Frontal cortex (tissue), 4 donors: Measurements from ENCODE around the gene GCSH. TPM values are rescaled to one million over a fixed set of nuclear protein-coding genes. Genes with fewer than 3 reads are reported as not detected.
A peak's percentile ranks its signal among the peaks of the same experiment; 100 is the strongest.

Source experiments
- DNase-seq, 2 donors: peaks; one replicate each; pipeline ENCODE4 v3.0.0; 2012; ENCODE audit warnings: low spot score in 2 of 2
- FAIRE-seq: peaks from 2 replicates; lab custom pipeline; 2012; peaks lifted over from hg19 to GRCh38; lab: Jason Lieb, UNC
- total RNA-seq: library from RNA; depleted of rRNA; stranded (reverse); fragments of >200 nt; gene quantifications from one replicate; pipeline ENCODE4 v1.2.3, GENCODE V29; 2014
- donor health status: control.
- donor health status: control.
- donor health status: control.

The GCSH gene
- total RNA-seq, 1 donor from 2014 or later, result 31.0 TPM

DNA sequence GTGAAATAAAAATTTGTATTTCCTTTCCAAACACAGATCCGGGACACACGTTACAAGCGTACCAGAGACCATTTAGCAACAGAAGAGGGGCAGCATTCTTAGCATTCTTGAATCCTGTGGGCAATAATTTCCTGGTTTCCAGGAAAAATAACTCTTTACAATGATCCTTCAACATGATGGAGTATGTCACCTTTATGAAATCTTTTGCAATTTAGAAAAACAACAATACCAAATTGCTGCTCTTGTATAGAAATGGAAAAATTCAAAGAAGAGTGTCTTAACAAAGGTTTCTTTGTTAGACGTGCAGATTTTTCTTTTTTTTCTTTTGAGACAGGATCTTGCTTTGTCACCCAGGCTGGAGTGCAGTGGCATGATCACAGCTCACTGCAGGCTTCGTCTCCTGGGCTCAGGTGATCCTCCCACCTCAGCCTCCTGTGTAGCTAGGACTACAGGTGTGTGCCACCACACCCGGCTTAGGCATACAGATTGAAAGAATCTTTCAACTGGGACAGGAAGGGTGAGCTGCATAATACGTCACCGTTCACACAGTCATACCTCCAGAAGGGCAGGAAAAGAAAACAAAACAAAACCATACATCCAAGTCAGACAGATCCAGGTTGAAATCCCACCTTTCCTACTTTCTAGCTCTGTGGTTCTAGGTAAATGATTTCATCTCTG lies 10.8 kb upstream of the GCSH start:
- FAIRE-seq (no peak), DNase-seq (no peak)

- no peak for FAIRE-seq
- DNase-seq, result no peak
These were observed 9.8 kb upstream of the GCSH start for GRCh38 chr16:81105946-81106345.

- FAIRE-seq, result no peak
- no peak for DNase-seq
These were observed 5.5 kb upstream of the GCSH start for GRCh38 chr16:81101702-81102101.

- FAIRE-seq (no peak), DNase-seq (no peak)
These were observed 3.8 kb upstream of the GCSH start for GRCh38 chr16:81099958-81100357.

- DNase-seq, result no peak
These were observed 1.0 kb upstream of the GCSH start for GRCh38 chr16:81097230-81097629.

DNA sequence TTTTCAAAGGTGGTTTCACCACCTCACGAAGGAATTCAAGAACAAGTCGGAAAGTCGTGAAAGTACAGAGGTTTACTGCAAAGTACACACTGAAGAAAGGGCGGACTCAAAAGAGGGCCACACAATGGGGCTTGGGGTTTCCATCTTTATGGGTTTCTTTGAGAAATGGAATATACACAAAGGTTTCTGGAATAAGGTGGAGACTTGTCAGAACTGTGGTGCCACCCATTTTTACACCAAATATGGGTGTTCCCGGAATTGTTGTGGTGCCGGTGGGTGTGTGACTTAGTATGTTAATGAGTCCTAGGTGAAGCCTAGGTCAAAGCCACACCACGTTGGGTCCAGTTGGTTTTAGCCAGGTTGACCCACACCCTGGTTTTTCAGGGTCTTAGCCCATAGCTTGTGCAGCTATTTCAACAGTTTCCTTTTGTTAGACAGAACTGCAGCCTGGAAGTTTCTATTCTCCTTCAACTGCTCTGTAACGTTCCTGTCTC lies 567 bp upstream of the GCSH start:
- DNase-seq, result no peak
- no peak for FAIRE-seq

More at GRCh38 chr16:81097230-81097629, 1.0 kb upstream of the GCSH start:
- no peak for FAIRE-seq

GRCh38 chr16:81095653-81095952 lies 592 bp downstream of the GCSH start:
- no peak for DNase-seq
- FAIRE-seq, result no peak

- DNase-seq (no peak), FAIRE-seq (no peak)
These were observed 1.4 kb downstream of the GCSH start for GRCh38 chr16:81094771-81095251.

DNA sequence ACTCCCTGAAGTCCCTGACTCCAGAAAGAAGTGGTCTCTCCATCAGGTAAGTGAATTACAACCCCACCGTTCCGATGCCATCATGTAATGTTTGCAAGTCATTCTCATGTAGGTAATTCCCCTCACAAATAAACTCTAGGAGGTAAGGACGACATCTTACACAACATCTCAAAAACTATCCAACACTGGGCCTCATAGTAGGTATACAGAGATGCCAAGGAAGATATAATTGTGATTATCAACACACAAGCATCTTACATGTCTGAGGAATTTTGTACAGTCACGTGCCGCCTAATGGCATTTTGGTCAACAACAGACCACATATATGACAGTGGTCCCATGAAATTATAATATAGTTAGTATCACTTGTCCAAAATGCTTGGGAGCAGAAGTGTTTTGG lies 7.4 kb downstream of the GCSH start:
- FAIRE-seq (no peak), DNase-seq (no peak)

GRCh38 chr16:81081014-81081413 lies 15.2 kb downstream of the GCSH start:
- no peak for FAIRE-seq
- no peak for DNase-seq

DNA sequence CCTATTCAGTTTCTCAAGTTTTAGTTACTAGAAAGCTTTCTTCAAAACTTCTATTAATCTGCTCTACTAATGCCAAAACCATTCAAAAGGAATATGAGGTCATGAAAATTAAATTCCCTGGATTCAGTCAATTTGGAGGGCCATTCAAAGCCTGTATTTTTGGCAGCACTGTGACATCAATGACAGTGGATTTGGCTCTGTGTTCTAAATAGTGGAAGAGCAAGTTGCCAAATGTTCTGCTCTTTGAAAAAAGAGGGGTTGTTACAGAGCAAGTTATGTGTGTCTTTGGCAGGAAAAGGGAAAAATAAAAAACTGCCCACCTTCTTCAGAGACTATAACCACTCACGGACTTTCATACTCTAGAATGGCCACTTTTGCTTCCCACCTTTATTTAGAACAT lies 16.0 kb downstream of the GCSH start:
- DNase-seq (no peak), FAIRE-seq (no peak)

DNA sequence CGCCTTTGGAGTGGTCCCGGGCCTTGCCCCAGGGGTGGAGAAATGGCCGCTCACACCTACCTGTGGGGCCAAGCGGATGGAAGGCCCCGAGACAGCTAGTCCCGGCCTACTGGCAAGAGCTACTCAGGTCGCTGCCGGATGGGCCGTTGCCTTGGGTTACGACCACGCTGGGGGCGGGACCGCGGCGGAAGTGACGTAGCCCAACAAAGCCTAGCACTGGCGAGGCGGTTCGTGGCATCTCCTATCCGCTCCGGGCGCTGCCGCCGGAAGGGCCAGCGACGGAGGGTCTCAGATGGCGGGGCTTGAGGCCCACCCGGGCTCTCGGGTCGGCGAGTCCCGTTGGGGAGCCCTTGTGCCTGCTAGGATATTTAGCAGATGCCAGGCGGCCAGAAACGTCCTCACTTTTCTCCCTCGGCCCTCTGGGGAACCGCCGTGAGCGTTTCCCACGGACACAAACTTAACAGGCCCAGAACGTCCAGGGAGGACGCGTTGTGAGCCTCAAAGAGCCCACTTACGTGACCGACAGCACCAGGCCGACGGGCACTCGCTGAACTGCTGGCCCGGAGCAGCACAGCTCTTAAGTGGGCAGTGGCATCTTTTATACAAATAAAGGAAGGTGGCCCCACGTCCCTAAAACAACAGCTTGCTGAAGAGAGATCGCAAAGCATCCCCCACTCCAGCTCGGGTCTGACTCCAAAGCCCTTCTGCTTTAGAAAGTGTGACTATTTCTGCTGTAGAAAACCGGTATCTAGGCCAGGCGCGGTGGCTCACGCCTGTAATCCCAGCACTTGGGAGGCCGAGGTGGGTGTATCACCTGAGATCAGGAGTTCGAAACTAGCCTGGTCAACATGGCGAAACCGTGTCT lies 18.9 kb downstream of the GCSH start, which contains the start of gene C16orf46:
C16orf46 (minus strand) TSS at position 163 of the 865 bp plus-strand sequence. CDS start 13,283 bp downstream, outside the sequence.
- FAIRE-seq (no peak), DNase-seq (peak; percentile 87 to 94)

GRCh38 chr16:81076566-81077075 lies 19.6 kb downstream of the GCSH start:
- DNase-seq (peak; percentile 76 to 79), FAIRE-seq (no peak)

DNA sequence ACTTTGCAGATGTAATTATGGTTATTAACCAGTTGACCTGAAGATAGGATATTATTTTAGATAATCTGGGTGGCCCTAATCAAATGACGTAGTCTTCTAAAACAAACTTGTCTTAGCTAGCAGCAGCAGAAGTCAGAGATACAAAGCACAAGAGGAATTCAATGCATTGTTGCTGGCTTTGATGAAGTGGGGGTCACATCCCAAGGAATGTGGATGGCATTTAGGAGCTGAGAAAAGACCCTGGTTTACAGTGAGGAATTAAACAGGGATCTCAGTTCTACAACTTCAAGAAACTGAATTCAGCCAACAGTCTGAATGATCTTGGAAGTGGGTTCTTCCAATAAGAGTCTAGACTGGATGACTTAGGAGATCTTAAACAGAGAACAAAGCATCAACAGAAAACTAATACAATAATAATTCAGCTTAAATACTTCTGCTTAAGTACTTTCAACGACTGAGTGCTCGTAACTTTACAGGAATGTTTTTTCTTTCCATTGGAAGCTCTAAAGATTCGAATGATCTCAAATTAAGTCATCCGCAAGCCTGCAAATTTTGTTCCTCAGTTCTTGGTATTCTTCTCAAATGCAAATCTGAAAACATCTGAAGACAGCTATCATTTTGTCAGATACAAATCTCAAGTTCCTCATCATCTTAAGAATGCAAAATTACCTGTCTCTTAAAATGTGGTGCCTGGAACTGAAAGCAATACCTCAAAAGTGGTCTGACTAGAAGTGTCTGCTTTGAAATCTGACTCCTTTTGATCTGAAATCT lies 22.4 kb downstream of the GCSH start:
- FAIRE-seq (no peak), DNase-seq (no peak)

DNA sequence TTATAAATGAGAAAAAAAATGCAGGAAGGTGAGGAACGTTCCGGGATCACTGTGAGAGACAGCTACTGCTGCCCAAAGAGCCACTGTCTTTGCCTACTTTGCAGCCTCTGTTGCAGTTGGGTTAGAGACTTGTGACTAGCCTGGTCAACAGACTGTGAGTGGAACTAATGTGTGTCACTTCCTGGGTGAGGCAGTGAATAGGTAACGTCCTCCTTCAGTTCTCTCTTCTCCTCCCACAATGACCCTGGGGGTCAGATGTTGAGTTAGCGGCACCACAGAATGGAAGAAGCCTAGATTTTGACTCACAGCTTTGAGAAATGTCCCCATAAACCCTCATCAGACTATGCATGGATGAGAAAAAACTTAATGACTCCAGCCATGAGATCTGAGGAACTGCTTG lies 24.4 kb downstream of the GCSH start:
- FAIRE-seq (no peak), DNase-seq (no peak)

GRCh38 chr16:81070979-81071378 lies 25.2 kb downstream of the GCSH start:
- no peak for FAIRE-seq
- DNase-seq, result no peak

DNA sequence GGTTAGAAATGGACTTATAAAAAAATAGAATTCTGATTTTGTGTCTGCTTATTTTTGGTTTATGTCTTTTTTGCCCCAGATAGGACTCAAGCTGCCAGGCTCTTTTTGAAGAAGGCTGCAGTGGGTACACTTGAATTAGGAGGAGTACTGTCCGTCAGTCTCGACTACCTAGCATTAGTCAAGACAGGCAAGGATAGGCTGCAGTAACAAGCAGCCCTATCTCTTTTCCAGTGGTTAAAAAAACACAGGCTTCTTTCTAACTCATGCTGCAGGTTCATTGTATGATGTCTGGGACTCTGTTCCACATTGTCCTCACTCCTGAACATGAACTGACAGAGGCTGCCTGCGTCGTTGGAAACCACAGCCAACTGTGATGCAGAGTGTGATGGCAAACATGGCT lies 27.1 kb downstream of the GCSH start:
- FAIRE-seq, result no peak
- no peak for DNase-seq

- DNase-seq (no peak), FAIRE-seq (no peak)
These were observed 29.0 kb downstream of the GCSH start for GRCh38 chr16:81067166-81067565.

DNA sequence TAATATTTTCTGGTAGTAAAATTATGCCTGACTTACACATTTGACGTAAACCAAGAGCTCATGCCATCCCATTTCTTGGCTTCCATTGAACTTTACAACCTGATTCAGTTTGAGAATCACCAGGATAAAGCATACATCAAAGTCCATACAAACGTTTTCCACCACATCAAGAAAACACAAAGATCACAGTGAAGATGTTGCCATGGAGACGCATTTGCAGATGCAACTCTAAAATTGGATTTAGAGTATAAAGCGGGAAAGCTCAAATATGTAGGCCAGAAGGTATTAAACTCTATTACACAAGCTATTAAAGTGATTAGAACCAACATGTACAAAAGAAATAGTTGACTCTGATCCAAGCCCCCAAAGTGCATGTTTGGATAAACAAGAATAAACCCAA lies 29.5 kb downstream of the GCSH start:
- FAIRE-seq, result no peak
- no peak for DNase-seq
